Measurements from ENCODE around the gene MRPL55.

Gene MRPL55

DNA sequence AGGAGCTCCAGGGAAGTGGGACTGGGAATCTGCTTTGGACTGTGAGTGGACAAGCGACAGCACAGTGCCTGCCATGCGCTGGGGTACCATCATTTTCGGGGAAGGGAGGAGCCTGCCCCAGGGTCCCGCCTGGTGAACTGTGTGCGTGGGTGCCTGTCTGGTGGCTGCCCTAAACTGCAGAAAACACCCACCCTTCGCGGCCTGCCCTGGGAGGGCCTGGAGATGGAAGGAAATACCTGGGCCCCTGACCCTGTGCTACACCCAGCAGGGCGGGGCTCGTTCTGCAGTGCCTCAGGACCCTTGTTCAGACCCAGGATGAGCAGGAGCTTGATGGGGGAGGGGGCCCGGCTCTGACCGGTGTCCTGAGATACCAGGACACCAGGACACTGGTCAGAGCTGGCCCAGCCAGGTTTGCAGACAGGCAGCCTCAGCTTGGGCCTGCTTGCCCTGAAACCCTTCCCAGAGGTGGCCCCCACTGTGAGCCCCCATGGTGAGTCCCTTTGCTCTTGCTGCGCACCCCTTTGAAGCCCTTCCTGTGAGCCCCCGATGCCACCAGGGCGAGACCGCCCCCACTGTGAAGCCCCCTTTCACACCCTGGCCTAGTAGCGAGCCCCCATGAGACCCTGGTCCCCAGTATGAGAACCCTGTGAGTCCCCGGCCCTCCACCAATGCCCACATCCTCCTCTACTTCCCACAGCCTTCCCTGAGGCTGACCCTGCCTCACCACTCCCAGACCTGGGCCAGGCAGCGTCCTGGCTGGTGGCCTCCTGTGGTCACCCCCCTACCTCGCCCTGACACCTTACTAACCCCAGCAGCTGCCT is 43.2 kb upstream of the MRPL55 start:
- no peak overlapping the region for H3K9ac ChIP-seq (ENCODE audit: low read length)
- H3K4me3 ChIP-seq (ENCODE audit: low read length): no peak overlapping the region
- H3K36me3 ChIP-seq (replicated peaks; ENCODE audit: insufficient read depth, low read length): no peaks in the 10 kb centered on the region; the same call in 1 of the 2 replicates
- TF ChIP-seq EZH2phosphoT487 (IDR thresholded peaks at IDR 0.05; ENCODE audit: low read length): no peak
- TF ChIP-seq EZH2 (optimal IDR thresholded peaks at IDR 0.05; ENCODE audit: low read depth, low read length): no peak
- TF ChIP-seq, protein P1, sequence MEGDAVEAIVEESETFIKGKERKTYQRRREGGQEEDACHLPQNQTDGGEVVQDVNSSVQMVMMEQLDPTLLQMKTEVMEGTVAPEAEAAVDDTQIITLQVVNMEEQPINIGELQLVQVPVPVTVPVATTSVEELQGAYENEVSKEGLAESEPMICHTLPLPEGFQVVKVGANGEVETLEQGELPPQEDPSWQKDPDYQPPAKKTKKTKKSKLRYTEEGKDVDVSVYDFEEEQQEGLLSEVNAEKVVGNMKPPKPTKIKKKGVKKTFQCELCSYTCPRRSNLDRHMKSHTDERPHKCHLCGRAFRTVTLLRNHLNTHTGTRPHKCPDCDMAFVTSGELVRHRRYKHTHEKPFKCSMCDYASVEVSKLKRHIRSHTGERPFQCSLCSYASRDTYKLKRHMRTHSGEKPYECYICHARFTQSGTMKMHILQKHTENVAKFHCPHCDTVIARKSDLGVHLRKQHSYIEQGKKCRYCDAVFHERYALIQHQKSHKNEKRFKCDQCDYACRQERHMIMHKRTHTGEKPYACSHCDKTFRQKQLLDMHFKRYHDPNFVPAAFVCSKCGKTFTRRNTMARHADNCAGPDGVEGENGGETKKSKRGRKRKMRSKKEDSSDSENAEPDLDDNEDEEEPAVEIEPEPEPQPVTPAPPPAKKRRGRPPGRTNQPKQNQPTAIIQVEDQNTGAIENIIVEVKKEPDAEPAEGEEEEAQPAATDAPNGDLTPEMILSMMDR (IDR thresholded peaks at IDR 0.05; ENCODE audit: low read length): no peak
- H3K27ac ChIP-seq (ENCODE audit: low read length): no peak overlapping the region
- no peak for DNase-seq
- H3K27me3 ChIP-seq (replicated peaks; ENCODE audit: insufficient read depth, low read length): no peaks in the 10 kb centered on the region
- H3K9me3 ChIP-seq (replicated peaks; ENCODE audit: insufficient read depth, low read length): no peaks in the 10 kb centered on the region
- no peaks in the 10 kb centered on the region for H3K9me2 ChIP-seq (replicated peaks; ENCODE audit: insufficient read depth, low read length)
- no peak overlapping the region for H2AFZ ChIP-seq (ENCODE audit: low read length)
- H3K79me2 ChIP-seq (ENCODE audit: low read length): peaks cover 4% of the 10 kb centered on the region; the same call in 1 of the 2 replicates
- no peaks in the 10 kb centered on the region for H3F3A ChIP-seq (ENCODE audit: insufficient read depth, low read length)
- H3K4me2 ChIP-seq (ENCODE audit: low read depth, low read length): no peak overlapping the region
- no peaks in the 10 kb centered on the region; the same call in 1 of the 2 replicates for H4K20me1 ChIP-seq (ENCODE audit: insufficient read depth, low read length)
- H3K4me1 ChIP-seq (ENCODE audit: low read length): no peaks in the 10 kb centered on the region

DNA sequence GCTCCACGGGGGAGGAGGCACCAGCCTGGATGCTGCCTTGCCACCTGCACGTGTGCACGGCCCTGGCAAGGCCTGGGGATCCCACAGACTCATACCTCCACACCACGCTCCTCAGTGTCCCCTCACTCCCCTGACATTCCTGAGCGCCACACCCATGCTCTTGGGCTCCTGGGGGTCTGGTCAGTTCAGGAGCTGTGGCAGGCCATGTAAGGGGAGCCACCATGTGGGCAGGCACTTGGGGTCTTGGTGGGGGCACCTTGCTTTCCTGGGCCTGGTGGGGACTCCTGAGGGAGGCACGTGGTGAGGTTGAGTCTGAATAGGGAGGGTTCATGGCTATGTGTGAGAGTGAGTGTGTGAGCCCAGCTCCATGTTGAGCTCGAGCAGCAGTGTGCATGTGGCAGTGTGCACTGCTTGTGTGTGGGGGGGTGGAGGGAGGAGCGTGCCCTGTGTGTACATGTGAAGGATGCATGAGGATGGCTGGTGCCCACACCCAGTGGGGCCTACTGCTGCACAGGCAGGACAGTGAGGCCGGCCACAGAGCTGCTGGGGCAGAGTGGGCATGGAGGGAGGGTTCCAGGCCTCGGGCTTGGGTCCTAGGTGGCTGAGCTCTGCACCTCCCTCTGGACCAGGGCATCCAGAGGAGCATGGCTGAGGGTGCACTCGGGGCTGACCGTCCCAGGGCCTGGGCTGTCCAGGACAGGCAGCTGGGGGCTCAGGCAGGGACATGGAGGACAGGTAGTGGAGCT is 42.3 kb upstream of the MRPL55 start:
- H3K4me3 ChIP-seq (ENCODE audit: low read length): no peak overlapping the region
- no peaks in the 10 kb centered on the region for H3K4me1 ChIP-seq (ENCODE audit: low read length)
- TF ChIP-seq EZH2phosphoT487 (IDR thresholded peaks at IDR 0.05; ENCODE audit: low read length): no peak
- TF ChIP-seq EZH2 (optimal IDR thresholded peaks at IDR 0.05; ENCODE audit: low read depth, low read length): no peak
- TF ChIP-seq, protein P1 (IDR thresholded peaks at IDR 0.05; ENCODE audit: low read length): no peak
- H3K27me3 ChIP-seq (replicated peaks; ENCODE audit: insufficient read depth, low read length): no peaks in the 10 kb centered on the region
- no peaks in the 10 kb centered on the region for H3F3A ChIP-seq (ENCODE audit: insufficient read depth, low read length)
- peaks cover 12% of the 10 kb centered on the region for H3K79me2 ChIP-seq (ENCODE audit: low read length)
- no peak overlapping the region for H3K4me2 ChIP-seq (ENCODE audit: low read depth, low read length)
- H3K9me3 ChIP-seq (replicated peaks; ENCODE audit: insufficient read depth, low read length): no peaks in the 10 kb centered on the region
- no peak for DNase-seq
- H3K27ac ChIP-seq (ENCODE audit: low read length): no peak overlapping the region
- H3K9ac ChIP-seq (ENCODE audit: low read length): no peak overlapping the region
- H4K20me1 ChIP-seq (ENCODE audit: insufficient read depth, low read length): no peaks in the 10 kb centered on the region; the same call in 1 of the 2 replicates
- H2AFZ ChIP-seq (ENCODE audit: low read length): no peak overlapping the region
- no peaks in the 10 kb centered on the region for H3K9me2 ChIP-seq (replicated peaks; ENCODE audit: insufficient read depth, low read length)
- H3K36me3 ChIP-seq (replicated peaks; ENCODE audit: insufficient read depth, low read length): no peaks in the 10 kb centered on the region; the same call in 1 of the 2 replicates

- Histone ChIP-seq H3K4me1 (ENCODE audit: low read length) (no peaks in the 10 kb centered on the region), H3K9me3 (replicated peaks; ENCODE audit: insufficient read depth, low read length) (no peaks in the 10 kb centered on the region), H3K4me2 (ENCODE audit: low read depth, low read length) (no peak overlapping the region), H3K4me3 (ENCODE audit: low read length) (no peak overlapping the region), H4K20me1 (ENCODE audit: insufficient read depth, low read length) (no peaks in the 10 kb centered on the region; the same call in 1 of the 2 replicates), H3K27ac (ENCODE audit: low read length) (no peak overlapping the region), H3K36me3 (replicated peaks; ENCODE audit: insufficient read depth, low read length) (peaks cover 3% of the 10 kb centered on the region; the same call in 1 of the 2 replicates), H3K79me2 (ENCODE audit: low read length) (peaks cover 20% of the 10 kb centered on the region), H3K9me2 (replicated peaks; ENCODE audit: insufficient read depth, low read length) (no peaks in the 10 kb centered on the region), H3K9ac (ENCODE audit: low read length) (no peak overlapping the region), H2AFZ (ENCODE audit: low read length) (no peak overlapping the region), H3K27me3 (replicated peaks; ENCODE audit: insufficient read depth, low read length) (no peaks in the 10 kb centered on the region), H3F3A (ENCODE audit: insufficient read depth, low read length) (no peaks in the 10 kb centered on the region)
- DNase-seq: no peak
- TF ChIP-seq EZH2 (optimal IDR thresholded peaks at IDR 0.05; ENCODE audit: low read depth, low read length) (no peak), EZH2phosphoT487 (IDR thresholded peaks at IDR 0.05; ENCODE audit: low read length) (no peak)
Measured at GRCh38 chr1:228150461-228151179, 41.5 kb upstream of the MRPL55 start.
